Ovary (tissue), 3 donors: ENCODE measurements around the gene SPOCK1.

Experiments used
- POLR2A ChIP-seq: fragments of 450-650 bp; IDR thresholded peaks from one replicate; pipeline ENCODE4 v1.6.1; 2017; ENCODE audit warnings: antibody characterized with exemption, mild to moderate bottlenecking, moderate library complexity
- TF ChIP-seq, protein P1 (sequence below), 3 donors: fragments of 450-650 bp in 2 of 3; fragments of 200-600 bp in 1 of 3; IDR thresholded peaks; one replicate each; pipeline versions ENCODE4 v1.5.1 to v1.8.0; 2016 to 2022; ENCODE audit warnings: antibody characterized with exemption in 3 of 3, mild to moderate bottlenecking in 1 of 3
- donor health status: DM: no; HTN: no; CAD: no.

- TF ChIP-seq, protein P1, sequence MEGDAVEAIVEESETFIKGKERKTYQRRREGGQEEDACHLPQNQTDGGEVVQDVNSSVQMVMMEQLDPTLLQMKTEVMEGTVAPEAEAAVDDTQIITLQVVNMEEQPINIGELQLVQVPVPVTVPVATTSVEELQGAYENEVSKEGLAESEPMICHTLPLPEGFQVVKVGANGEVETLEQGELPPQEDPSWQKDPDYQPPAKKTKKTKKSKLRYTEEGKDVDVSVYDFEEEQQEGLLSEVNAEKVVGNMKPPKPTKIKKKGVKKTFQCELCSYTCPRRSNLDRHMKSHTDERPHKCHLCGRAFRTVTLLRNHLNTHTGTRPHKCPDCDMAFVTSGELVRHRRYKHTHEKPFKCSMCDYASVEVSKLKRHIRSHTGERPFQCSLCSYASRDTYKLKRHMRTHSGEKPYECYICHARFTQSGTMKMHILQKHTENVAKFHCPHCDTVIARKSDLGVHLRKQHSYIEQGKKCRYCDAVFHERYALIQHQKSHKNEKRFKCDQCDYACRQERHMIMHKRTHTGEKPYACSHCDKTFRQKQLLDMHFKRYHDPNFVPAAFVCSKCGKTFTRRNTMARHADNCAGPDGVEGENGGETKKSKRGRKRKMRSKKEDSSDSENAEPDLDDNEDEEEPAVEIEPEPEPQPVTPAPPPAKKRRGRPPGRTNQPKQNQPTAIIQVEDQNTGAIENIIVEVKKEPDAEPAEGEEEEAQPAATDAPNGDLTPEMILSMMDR (IDR thresholded peaks at IDR 0.05), result no peak
- no peak for TF ChIP-seq POLR2A
Measured at GRCh38 chr5:137141779-137142178, 357.3 kb downstream of the SPOCK1 start.
